HG03135 (cell line): ENCODE data around the gene ADCY10.
"Not testable (repeated sequence)": the region's sequence is repeated elsewhere in the genome, so short reads cannot be mapped to it uniquely, and the experiment has no call there.

ENCODE experiments used
- ATAC-seq: cut with Tn5 transposase; IDR thresholded peaks from one replicate; pipeline ENCODE4 v1.9.1; 2021; ENCODE audit warnings: mild to moderate bottlenecking, moderate library complexity; ENCODE audit not compliant: unreplicated experiment

ADCY10 gene

GRCh38 chr1:167860231-167860923 is 53.6 kb downstream of the ADCY10 start:
- no peak for ATAC-seq

GRCh38 chr1:167856711-167857418 is 57.1 kb downstream of the ADCY10 start:
- no peak for ATAC-seq

GRCh38 chr1:167854184-167854583 is 59.8 kb downstream of the ADCY10 start:
- ATAC-seq, result no peak

- no peak for ATAC-seq
These were observed 64.3 kb downstream of the ADCY10 start for GRCh38 chr1:167849666-167850065.

GRCh38 chr1:167842872-167843271 is 71.1 kb downstream of the ADCY10 start:
- ATAC-seq, result no peak

- no peak for ATAC-seq
These were observed 72.4 kb downstream of the ADCY10 start for GRCh38 chr1:167841530-167841929.

- ATAC-seq, result no peak
These were observed 74.9 kb downstream of the ADCY10 start for GRCh38 chr1:167839009-167839408.

GRCh38 chr1:167837326-167837725 is 76.6 kb downstream of the ADCY10 start:
- ATAC-seq, result no peak

GRCh38 chr1:167836197-167836596 is 77.7 kb downstream of the ADCY10 start:
- no peak for ATAC-seq

- ATAC-seq, result no peak
These were observed 80.0 kb downstream of the ADCY10 start for GRCh38 chr1:167833904-167834303.

- no peak for ATAC-seq
These were observed 81.2 kb downstream of the ADCY10 start for GRCh38 chr1:167832693-167833092.

- ATAC-seq, result not testable (repeated sequence)
These were observed 83.3 kb downstream of the ADCY10 start for GRCh38 chr1:167830668-167831067.

- ATAC-seq, result no peak
These were observed 84.1 kb downstream of the ADCY10 start for GRCh38 chr1:167829868-167830267.

- no peak for ATAC-seq
These were observed 87.8 kb downstream of the ADCY10 start for GRCh38 chr1:167826127-167826526.

GRCh38 chr1:167825419-167826079 is 88.4 kb downstream of the ADCY10 start:
- no peak for ATAC-seq

- ATAC-seq, result no peak
These were observed 89.7 kb downstream of the ADCY10 start for GRCh38 chr1:167824163-167824794.

- no peak for ATAC-seq
These were observed 91.8 kb downstream of the ADCY10 start for GRCh38 chr1:167821969-167822685.

GRCh38 chr1:167821356-167821685 is 92.6 kb downstream of the ADCY10 start:
- no peak for ATAC-seq

GRCh38 chr1:167820684-167821355 is 93.1 kb downstream of the ADCY10 start:
- no peak for ATAC-seq
